Muscle of arm (tissue), 12 donors: ENCODE results near the gene DDOST. TPM values are rescaled to one million over a fixed set of nuclear protein-coding genes. Genes with fewer than 3 reads are reported as not detected.
"Not testable (repeated sequence)": the region's sequence is repeated elsewhere in the genome, so short reads cannot be mapped to it uniquely, and the experiment has no call there.

Source experiments
- DNase-seq: peaks from one replicate; pipeline ENCODE4 v3.0.0-alpha.2; 2013
- polyA plus RNA-seq, 12 donors: library from polyadenylated mRNA; unstranded; fragments of 120-200 nt; gene quantifications; one replicate each; pipeline ENCODE4 v1.2.1, GENCODE V29; 2013; ENCODE audit not compliant: insufficient read length in 12 of 12

DDOST gene
- polyA plus RNA-seq, 12 donors, result 89.4 to 160 (median 125) TPM; not detected in 1

DNA sequence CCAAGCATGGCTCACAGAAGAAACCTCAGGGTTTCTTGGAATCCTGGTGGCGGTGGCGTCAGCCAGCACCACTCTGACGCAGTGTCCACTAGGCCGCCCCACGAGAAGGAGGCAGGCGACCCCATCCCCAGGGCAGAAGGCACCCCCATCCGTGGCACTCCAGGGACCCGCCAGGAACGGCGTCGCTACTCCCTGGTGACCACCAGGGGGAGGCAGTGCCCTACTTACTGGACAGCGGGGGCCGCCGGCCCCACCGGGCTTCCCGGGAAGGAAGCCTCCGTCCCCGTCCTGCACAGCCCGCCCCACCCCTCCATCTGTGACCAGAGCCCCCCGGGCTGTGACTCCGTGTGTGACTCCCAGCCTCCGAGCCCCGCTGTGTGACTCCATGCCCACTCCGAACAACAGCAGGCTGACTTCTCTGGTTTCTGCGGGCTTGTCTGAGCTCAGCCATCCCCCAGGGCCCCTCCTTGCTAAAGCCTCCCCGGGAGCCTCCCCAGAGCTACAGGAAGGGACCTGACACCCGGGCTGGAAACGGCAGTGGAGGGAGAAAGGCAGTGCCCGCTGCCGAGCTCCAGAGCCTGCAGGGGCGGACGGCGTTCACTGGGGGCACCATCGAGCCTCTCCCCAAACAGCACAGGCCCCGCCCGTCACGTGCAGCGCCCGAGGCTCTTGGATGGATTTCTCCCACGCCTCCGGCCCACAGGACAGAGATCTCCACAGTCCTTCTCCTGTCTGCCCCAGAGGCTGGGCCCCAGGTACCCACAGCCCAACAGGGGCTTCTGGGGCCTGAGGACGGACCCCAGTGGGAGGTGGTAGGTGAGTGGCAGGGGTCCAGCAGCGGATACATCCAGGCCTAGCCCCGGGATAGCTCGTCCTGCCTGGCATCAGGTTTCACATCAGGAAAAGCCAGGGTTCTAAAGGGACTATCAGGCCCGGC lies 35.5 kb upstream of the DDOST start:
- DNase-seq, result peak; percentile 80

- no peak for DNase-seq
Measured at GRCh38 chr1:20695515-20695914, 34.3 kb upstream of the DDOST start.

GRCh38 chr1:20693623-20694022 lies 32.5 kb upstream of the DDOST start:
- DNase-seq, result no peak

GRCh38 chr1:20691872-20692271 lies 30.7 kb upstream of the DDOST start:
- no peak for DNase-seq

DNA sequence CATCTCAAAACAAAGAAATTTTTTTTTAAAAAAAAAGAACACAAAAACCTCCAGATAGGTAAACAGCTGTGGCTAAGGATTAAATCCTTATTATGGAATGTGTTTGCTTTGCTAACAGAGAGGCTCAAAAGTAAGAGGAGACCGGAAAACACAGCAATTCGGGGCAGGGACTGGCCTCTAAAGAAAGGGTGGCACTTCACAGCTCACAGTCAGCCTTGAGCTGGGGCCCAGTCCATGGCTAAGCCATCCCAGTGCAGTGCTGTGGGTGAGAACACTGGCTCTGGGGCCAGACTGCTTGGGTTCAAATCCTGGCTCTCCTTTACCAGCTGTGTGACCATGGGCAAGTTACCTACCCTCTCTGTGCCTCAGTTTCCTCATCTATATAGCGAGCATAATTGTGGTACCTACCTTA lies 28.5 kb upstream of the DDOST start:
- no peak for DNase-seq

DNA sequence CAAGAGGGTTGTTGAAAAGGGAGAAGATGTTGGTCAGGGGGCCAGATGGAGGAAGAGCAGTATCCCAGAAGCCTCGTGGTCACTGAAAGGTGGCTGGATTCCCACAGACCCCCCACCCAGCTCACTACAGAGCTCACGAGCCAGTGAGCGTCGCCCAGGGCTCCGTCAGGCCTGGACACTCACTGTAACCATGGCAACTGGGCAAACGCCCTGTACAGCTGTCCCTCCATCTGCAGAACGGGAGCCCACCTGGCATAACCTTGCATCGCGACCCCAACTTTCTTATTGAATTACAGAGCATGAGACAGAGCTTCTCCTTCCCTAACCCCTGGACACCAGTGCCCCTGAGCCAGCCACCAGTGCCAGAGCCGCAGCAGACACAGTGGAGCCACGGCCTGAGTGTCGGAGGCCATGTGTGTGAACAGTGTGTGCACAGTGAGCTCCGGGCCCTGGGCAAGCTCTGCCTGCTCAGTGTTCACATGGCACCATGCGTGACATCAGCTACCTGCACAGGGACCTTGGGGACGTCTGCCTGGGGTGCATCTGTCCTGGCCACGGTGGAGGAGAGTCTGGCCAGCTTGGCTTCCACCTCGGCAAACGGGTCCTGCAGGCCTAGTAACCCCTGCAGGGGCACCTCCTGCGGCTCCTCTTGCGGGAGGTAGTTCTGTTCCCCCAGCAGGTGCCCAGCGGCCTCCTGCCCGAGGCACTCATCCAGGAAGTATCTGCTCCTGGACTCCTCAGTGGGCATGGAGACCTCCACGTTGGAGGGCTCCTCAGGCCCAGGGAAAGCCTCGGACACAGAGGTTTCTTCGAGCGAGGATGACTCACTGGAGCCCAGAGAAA lies 25.9 kb upstream of the DDOST start:
- no peak for DNase-seq

DNA sequence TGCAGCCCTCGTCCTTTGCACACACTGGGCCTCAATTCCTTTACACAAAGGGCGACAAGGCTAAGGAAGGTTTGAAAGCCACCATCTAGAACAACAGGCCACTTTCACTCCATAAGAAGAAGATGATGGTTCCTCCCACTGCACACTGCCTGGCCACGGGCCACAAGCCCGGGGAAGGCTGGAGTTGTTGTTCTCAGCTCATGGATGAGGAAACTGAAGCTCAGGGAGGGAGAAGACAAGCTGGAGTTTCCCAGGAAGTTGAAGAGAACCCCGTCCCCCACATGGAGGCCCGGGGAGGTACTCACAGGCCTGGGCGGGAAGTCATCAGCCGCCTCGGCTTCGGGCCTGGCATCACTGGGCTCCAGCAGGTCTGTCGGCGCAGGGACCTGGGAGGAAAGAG lies 24.6 kb upstream of the DDOST start:
- no peak for DNase-seq

DNA sequence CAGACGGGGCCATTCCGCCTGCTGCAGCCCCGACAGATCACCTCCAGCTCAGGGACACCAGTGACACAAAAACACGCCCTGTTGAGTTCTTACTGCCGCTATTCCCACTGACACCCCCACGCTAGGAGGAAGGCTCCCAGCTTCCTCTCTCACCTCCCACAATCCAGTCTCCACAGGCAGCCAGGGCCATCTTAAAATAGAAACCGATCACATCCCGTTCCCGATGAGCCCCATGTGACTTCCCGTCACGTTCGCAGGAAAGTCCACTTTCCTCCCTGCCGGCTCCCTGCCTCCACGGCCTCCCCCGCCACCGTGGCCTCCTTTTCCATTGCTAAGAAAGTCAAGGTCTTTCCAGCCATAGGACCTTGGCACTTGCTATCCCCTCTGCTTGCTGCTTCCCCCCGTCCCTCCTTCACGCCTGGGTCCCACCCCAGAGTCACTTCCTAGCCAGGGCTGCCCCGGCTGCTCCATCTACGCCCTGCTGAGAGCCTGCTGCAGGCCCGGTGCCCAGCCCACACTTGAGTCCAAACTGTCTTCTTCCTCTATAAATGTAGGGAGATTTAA lies 24.0 kb upstream of the DDOST start:
- no peak for DNase-seq

GRCh38 chr1:20684651-20685050 lies 23.5 kb upstream of the DDOST start:
- no peak for DNase-seq

DNA sequence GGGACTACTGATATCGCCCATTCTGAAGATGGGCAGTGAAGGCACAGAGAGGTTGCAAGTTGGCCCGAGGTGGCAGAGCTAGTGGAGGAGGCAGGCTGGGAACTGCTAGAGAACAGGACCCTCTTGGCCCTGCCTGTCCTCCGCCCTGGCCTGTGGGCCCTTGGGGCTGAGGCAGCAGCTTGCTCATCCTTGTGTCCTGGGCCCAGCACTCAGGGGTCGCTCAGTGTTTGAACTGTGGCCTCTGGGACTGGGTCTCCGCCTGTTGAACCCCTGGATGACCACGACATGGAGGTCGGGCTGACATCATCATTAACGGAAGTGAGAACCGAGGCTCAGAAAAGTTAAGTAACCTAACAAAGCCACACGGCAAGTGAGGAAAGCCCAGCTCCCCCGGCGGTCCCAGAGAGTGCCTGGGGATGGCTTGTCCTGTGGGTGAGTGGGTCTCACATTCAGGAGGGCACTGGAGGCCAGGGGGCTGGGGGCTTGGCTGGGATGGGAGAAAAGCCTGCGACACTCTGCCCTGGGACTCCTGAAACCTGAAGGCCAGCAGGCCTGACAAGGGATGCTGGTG lies 23.0 kb upstream of the DDOST start:
- DNase-seq, result no peak

- DNase-seq, result no peak
Measured at GRCh38 chr1:20683614-20684013, 22.4 kb upstream of the DDOST start.

GRCh38 chr1:20682571-20683236 lies 21.5 kb upstream of the DDOST start:
- DNase-seq, result no peak

GRCh38 chr1:20681999-20682398 lies 20.8 kb upstream of the DDOST start:
- no peak for DNase-seq

GRCh38 chr1:20680269-20680668 lies 19.1 kb upstream of the DDOST start:
- no peak for DNase-seq

GRCh38 chr1:20678599-20678998 lies 17.4 kb upstream of the DDOST start:
- DNase-seq, result no peak

GRCh38 chr1:20673626-20674025 lies 12.5 kb upstream of the DDOST start:
- DNase-seq, result not testable (repeated sequence)

GRCh38 chr1:20672265-20672632 lies 11.1 kb upstream of the DDOST start:
- no peak for DNase-seq

GRCh38 chr1:20670936-20671335 lies 9.8 kb upstream of the DDOST start:
- DNase-seq, result no peak

DNA sequence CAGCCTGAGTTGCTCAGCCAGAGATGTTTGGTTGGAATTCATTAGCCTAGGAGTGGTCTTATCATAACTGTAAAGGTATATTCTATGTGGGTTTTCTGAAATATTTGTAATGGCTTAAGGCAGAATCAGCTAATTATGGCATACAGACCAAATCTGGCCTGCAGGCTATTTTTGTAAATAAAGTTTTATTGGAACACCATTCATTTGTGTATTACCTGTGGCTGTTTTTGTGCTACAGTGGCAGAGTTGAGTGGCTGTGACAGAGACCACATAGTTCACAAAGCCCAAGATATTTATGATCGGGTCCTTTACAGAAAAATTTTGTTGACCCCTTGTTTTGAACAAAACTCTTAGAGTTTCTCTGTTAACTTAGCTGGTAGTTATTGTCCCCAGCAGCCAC lies 7.4 kb upstream of the DDOST start:
- no peak for DNase-seq

DNA sequence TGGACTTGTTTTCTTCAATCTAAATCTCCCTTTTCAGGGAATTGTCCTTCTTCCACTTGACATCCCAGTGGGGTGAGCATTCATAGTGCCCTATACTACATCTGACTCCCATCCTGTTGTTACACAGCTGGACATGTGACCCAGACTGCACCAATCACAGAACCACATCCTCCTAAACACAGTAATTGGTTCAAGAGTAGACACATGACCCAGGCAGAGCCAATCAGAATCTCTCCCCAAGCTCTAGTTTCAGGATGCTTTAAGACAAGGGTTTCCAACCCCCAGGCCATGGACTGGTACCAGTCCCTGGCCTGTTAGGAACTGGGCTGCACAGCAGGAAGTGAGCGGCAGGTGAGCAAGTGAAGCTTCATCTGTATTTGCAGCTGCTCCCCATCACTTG lies 5.6 kb upstream of the DDOST start:
- DNase-seq, result no peak

- no peak for DNase-seq
Measured at GRCh38 chr1:20666146-20666545, 5.0 kb upstream of the DDOST start.

DNA sequence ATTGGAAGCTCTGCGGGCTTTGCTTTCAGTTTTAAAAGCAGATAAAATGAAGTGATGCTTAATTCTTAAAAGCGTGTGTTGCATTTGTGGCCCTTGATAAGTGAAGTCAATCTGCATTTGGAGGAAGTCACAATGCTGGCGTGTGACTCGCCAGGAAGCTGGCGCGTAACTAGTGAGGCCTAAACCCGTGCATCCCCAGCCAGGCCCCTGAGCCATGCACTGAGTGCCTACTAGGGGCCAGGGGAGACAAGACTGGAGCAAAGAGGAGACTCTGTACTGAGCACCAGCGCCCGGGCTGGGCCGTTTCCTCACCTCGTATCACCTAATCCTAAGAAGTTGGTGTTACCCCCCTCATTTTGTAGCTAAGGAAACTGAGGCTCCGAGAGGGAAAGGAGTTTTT lies 4.6 kb upstream of the DDOST start:
- DNase-seq, result no peak
